AG04450 (cell line): ENCODE results near the gene TCTN1. TPM values are rescaled to one million over a fixed set of nuclear protein-coding genes. Genes with fewer than 3 reads are reported as not detected.
"Not testable (repeated sequence)": the region's sequence is repeated elsewhere in the genome, so short reads cannot be mapped to it uniquely, and the experiment has no call there.

Experiments
- CTCF ChIA-PET: fragments of 300-600, 350-600 bp; formaldehyde crosslinking; extraction: SDS; loops from one replicate; lab custom pipeline; 2022; ENCODE audit warnings: antibody characterized with exemption, inconsistent platforms; lab: Charles Lee
- POLR2A ChIA-PET: fragments of 350-600 bp; formaldehyde crosslinking; extraction: SDS; loops from one replicate; lab custom pipeline; 2021; ENCODE audit warnings: antibody characterized with exemption, inconsistent platforms; lab: Yijun Ruan, JAX
- DNase-seq: peaks from one replicate; pipeline ENCODE4 v3.0.0-alpha.2; 2011; ENCODE audit warnings: low read depth, low spot score
- H3K27ac ChIP-seq: one replicate; pipeline ENCODE4 v1.5.1; 2012; ENCODE audit warnings: low read depth, low read length, control low read depth
- H3K27me3 ChIP-seq: one replicate; pipeline ENCODE4 v1.6.0; 2012; ENCODE audit warnings: low read length; ENCODE audit not compliant: control insufficient read depth, insufficient read depth
- H3K4me3 ChIP-seq: 2 replicates; pipeline ENCODE4 v1.5.1; 2011; ENCODE audit warnings: mild to moderate bottlenecking, low read depth, low read length, control low read depth
- H3K9me3 ChIP-seq: 2 replicates; pipeline ENCODE4 v1.5.1; 2012; ENCODE audit warnings: low read length; ENCODE audit not compliant: control insufficient read depth, insufficient read depth
- CTCF ChIP-seq: IDR thresholded peaks from 2 replicates; pipeline ENCODE4 v1.5.1; 2011; ENCODE audit warnings: low read depth, low read length, control low read depth, inconsistent platforms
- polyA plus RNA-seq: library from polyadenylated mRNA; depleted of rRNA; stranded (reverse); fragments of >200 nt; gene quantifications from 2 replicates; pipeline ENCODE4 v1.2.3, GENCODE V29; 2011

TCTN1 gene
- polyA plus RNA-seq, 1 experiment, result 35.4 TPM

- H3K4me3 ChIP-seq, result no peak overlapping the region
- H3K27ac ChIP-seq, result no peak overlapping the region
- no peaks in the 10 kb centered on the region for H3K9me3 ChIP-seq
- POLR2A ChIA-PET, result no interaction called here
- TF ChIP-seq CTCF, result no peak
- no peak for DNase-seq
- H3K27me3 ChIP-seq, result no peaks in the 10 kb centered on the region
- CTCF ChIA-PET, result no interaction called here
Observed at GRCh38 chr12:110647631-110648040, 33.7 kb downstream of the TCTN1 start.

- no peaks in the 10 kb centered on the region for H3K9me3 ChIP-seq
- no peak for TF ChIP-seq CTCF
- no peaks in the 10 kb centered on the region for H3K27me3 ChIP-seq
- ChIA-PET POLR2A (no interaction called here), CTCF (interaction anchor here (1.0 kb wide), 1 partner anchor 199 kb away, joined by 3 read pairs; the partner anchor contains the start of gene ARPC3)
- H3K4me3 ChIP-seq, result no peak overlapping the region
- no peak overlapping the region for H3K27ac ChIP-seq
- no peak for DNase-seq
Observed at GRCh38 chr12:110649341-110649847, 35.5 kb downstream of the TCTN1 start.

GRCh38 chr12:110654238-110654637 is 40.3 kb downstream of the TCTN1 start:
- H3K27me3 ChIP-seq, H3K4me3 ChIP-seq, H3K9me3 ChIP-seq, H3K27ac ChIP-seq, DNase-seq, CTCF ChIA-PET: not testable (repeated sequence)
- POLR2A ChIA-PET, result interaction anchor here (0.6 kb wide), 1 partner anchor 9 kb away, joined by 11 read pairs; no protein-coding TSS in a partner anchor

GRCh38 chr12:110656071-110656655 is 42.2 kb downstream of the TCTN1 start:
- POLR2A ChIA-PET, result no interaction called here
- no peak for TF ChIP-seq CTCF
- no peak overlapping the region for H3K27ac ChIP-seq
- CTCF ChIA-PET, result no interaction called here
- H3K9me3 ChIP-seq, result no peaks in the 10 kb centered on the region; the same call in 1 of the 2 replicates
- DNase-seq, result no peak
- no peaks in the 10 kb centered on the region for H3K27me3 ChIP-seq
- H3K4me3 ChIP-seq, result no peak overlapping the region

- Histone ChIP-seq H3K9me3 (no peaks in the 10 kb centered on the region; the same call in 1 of the 2 replicates), H3K27me3 (no peaks in the 10 kb centered on the region), H3K27ac (no peak overlapping the region), H3K4me3 (no peak overlapping the region)
- DNase-seq, result no peak
- CTCF ChIA-PET, result interaction anchor here (1.1 kb wide), 1 partner anchor 19 kb away, joined by 3 read pairs; no protein-coding TSS in a partner anchor
- no peak for TF ChIP-seq CTCF
- POLR2A ChIA-PET, result no interaction called here
Observed at GRCh38 chr12:110657747-110658146, 43.8 kb downstream of the TCTN1 start.
